DMS 273 (cell line): ENCODE results near the gene RHCE.
"Not testable (repeated sequence)": the region's sequence is repeated elsewhere in the genome, so short reads cannot be mapped to it uniquely, and the experiment has no call there.

Experiments used
- DNase-seq: peaks from one replicate; lab custom pipeline; 2025; ENCODE audit not compliant: unreplicated experiment; lab: John Stamatoyannopoulos, UW

The RHCE gene

DNA sequence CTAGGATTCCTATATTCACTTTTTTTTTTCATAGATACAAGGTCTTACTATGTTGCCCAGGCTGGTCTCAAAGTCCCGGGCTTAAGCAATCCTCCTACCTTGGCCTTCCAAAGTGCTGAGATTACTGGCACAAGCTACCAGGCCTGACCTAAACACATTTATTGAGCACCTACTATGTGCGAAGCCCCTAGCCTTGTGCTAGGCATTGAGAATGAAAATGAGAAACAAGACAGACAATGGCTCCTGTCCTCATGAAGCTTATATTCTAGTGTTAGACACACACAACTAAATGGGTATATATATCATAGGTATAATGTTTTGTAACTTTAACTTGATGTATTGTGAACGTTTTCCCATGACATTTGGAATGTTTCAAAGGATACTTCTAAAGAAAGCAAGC, 71.0 kb downstream of the RHCE start:
- DNase-seq = no peak

DNA sequence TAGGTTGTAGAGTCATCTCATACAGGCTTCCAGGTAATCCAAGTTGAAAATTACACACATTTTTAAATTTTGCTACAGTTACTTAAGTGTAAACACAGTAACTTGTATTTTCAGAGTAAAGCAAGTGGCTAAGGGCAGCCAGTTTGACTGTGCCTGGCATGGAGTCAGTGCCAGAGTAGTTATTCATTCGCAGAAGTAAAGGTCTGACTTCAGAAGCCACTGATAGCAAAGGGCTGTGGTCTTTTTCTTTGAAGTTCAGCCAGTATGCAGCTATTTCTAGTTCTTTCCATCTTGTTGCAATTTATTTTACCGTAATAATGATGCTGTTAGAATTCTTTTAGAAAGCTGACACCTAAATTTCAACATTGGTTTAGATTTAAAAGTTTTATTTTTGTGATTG, 73.1 kb downstream of the RHCE start:
- DNase-seq = no peak

DNA sequence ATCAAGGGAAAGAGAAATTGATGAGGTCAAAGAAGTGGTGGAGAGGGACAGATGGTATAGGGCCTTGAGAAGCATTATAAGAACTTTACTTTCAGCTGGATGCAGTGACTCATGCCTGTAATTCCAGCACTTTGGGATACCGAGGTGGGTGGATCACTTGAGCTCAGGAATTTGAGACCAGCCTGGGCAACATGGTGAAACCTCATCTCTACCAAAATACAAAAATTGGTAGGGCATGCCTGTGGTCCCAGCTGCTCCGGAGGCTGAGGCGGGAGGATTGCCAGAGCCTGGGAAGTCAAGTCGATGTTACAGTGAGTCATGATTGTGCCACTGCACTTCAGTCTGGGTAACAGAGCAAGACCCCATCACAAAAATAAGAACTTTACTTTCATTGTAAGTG, 76.8 kb downstream of the RHCE start:
- DNase-seq = peak; percentile 59

DNA sequence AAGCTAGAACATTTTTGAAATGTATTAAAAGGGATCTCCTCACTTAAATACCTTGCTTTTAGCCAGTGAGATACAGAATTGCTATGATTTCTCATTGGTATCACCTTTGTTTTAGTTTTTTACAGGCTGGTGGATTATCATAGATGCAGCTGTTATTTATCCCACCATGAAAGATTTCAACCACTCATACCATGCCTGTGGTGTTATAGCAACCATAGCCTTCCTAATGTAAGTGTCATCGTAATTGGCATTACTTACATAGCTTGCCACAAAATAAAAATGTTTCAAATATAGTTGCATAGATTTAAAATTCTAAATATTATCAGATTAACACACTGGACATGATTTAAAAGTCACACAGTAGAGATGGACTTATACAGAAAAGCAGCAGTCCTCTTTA, 77.8 kb downstream of the RHCE start:
- DNase-seq = no peak

DNA sequence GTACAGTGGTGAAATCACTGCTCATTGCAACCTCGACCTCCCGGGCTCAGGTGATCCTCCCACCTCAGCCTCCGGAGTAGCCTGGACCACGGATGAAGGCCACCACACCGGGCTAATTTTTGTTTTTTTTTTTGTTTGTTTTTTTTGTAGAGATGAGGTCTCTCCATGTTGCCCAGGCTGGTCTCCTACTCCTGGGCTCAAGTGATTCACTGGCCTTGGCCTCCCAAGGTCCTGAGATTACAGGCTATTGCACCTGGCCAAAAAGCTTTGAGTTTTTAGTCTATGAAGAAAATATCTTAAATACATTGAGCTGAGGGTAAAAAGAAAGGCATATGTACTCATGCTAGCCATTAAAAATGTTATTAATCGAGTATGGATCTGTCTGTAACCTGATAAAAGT, 78.9 kb downstream of the RHCE start:
- DNase-seq = no peak

DNA sequence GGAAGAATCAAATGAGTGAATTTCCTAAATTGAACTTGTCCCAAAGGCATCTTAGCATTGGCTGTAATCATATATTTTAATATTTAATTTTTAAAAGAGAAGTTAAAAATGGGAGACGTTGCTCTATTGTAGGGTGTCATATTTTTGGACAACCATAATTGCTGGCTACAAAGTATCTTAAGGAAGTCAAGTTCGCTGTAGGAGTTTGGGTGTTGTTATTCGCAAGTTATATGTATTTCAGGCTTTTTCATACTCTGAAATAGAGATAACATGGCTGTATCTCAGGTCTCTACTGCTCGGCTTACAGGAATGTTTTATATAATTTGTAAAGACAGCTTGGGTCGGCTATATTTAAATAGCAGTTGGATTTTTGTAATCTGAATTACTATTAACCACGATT, 81.6 kb downstream of the RHCE start:
- peak; percentile 47 for DNase-seq

DNA sequence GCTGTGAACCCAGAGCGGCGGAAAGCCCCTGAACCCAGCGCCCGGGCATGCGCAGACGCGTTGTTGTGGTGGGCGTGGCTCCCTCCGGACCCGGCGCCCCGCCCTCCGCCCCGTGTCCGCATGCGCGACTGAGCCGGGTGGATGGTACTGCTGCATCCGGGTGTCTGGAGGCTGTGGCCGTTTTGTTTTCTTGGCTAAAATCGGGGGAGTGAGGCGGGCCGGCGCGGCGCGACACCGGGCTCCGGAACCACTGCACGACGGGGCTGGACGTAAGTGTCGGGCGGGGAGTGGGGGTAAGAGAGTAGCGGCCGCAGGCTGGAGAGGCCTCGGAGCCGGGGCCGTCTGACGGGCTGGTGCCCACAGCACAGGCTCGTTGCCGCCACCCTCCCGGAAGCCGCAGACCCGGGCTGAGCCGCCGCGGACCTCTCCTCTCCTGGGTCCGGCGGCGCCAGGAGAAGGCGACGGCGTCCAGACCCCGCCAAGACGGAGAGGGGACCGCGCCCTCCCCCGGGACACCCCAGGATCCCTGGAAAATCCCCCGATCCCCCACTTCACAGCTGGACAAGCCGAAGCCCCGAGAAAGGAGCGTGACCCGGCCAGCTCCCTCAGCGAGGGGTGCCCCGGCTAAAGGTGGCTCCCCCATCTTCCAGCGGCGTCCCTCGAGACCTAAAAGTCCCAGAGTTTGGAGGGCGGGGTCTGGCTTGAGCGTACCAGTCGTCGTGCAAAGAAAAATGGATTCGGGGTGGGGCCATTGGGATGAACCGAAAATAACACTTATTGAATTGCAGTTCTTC, 82.2 kb downstream of the RHCE start, which contains the start of gene TMEM50A:
TSS of gene TMEM50A (plus strand) at position 147 of the 794 bp plus-strand sequence. CDS start 2,153 bp downstream, outside the sequence.
- DNase-seq = peak; percentile 93

DNA sequence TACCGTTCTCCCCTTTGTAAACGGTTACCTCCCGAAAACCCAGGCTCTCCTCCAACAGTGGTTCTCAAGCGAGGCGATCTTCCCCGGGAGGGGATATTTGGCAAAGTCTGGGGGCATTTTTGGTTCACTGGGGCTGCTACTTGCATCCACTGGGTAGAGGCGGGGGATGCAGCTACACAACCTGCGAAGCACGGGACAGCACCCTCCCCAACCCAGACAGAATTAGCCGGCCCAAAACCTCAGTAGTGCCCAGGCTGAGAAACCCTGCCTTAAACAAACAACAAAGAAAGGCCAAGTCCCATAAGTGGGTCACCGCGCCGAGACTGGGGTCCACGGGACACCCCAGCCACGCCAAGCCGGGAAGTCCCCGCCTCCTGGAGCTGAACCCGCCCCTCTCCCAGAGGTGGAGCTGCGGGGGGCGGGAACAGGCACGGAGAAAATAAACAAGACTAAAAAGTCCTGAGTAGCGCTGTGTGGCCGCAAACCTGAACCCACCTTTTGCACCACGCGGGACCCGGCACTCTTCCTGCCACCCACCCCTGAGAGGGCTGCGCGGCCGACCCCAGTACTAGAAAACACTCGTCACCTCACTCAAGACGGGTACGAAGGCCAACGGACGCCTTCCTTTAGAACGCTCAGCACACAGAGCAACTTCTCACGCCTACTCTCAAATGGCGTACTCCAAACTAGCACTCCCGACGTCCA, 83.0 kb downstream of the RHCE start:
- not testable (repeated sequence) for DNase-seq

DNA sequence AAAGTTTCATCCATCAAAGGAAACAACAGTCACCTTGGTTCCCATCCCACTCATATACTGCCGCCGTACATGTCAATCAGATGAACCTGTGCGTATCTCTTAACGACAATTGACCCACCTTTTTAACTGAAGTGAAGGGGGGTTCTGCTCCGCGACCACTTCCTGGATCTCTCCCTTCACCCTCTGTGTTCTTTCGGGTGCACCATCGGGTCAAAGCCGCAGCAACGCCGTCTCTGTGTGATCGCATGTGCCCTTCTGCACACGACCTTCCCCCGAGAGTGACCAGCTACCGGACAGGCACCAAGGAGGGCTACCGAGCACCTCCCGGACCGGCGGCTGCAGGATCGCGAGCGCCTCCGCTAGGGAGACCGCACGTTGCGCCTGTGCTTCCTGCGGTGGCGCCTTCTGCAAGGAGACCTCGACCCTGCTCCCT, 83.7 kb downstream of the RHCE start:
- peak; percentile 29 for DNase-seq

DNA sequence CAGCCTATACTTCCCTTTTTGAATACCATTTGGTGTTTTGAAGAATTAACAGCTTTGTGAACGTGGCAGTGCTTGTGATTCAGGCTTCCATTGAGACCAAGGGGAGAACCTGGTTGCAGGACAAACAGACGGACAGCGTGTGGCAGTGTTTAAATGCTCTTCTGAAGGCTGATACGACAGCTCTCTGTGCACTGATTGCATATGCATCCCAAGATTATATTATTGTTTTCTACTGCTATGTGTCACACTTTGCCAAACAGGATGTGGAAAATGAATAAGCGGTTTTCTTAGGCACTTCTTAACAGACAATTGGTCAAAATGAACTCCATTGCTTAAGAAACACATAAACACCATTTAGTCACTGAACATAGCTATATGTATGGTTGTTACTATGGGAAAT, 90.7 kb downstream of the RHCE start:
- DNase-seq = peak; percentile 15

DNA sequence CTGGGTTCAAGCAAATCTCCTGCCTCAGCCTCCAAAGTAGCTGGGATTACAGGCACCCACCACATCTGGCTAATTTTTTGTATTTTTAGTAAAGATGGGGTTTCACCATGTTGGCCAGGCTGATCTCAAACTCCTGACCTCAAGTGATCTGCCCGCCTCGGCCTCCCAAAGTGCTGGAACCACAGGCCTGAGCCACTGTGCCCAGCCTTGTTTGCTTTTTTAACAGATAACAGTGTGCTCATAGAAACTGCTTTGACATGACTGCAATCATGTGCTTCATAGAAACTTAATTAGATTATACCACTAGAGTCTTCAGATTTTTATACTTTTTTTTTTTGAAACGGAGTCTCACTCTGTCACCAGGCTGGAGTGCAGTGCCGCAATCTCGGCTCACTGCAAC, 91.3 kb downstream of the RHCE start:
- not testable (repeated sequence) for DNase-seq

DNA sequence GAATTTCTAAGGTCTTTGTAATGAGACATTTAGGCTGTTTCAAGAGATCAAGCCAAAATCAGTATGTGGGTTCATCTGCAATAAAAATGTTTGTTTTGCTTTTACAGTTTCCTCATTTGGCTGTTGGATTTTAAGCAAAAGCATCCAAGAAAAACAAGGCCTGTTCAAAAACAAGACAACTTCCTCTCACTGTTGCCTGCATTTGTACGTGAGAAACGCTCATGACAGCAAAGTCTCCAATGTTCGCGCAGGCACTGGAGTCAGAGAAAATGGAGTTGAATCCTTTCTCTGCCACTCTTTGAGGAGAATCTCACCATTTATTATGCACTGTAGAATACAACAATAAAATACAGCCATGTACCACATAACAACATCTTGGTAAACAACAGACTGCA, 91.8 kb downstream of the RHCE start:
- DNase-seq = not testable (repeated sequence)

DNA sequence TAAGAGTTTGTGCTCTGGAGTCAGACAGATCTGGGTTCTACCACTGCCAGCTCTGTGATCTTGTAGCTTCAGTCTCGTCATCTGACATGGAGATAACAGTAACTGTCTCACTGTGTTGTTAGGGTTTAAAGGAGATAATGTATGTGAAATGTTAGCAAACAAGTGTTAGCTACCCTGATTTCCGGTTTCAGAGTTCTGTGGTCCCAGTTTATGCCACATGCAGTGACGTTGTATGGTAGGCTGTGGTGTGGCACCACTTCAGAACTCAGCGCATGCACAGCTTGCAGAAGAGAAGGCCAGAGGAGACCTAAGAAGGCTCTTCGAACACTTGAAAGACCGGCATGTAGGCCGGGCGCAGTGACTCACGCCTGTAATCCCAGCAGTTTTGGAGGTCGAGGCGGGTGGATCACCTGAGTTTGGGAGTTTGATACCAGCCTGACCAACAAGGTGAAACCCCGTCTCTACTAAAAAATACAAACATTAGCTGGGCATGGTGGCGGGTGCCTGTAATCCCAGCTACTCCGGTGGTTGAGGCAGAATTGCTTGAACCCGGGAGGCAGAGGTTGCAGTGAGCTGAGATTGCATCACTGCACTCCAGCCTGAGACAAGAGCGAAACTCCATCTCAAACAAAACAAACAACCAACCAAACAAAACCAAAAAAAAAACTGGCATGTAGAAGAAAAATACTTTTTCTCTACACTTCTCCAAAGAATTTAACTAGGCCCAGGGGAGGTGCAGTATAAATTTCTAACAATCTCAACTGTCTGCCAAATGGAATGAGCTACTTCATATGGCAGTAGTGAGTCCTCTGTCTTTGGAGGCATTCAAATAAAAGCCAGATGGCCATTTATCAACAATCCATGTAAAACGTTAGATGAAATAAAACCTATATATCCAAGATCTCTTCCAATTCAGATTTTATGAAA, 92.5 kb downstream of the RHCE start:
- not testable (repeated sequence) for DNase-seq

DNA sequence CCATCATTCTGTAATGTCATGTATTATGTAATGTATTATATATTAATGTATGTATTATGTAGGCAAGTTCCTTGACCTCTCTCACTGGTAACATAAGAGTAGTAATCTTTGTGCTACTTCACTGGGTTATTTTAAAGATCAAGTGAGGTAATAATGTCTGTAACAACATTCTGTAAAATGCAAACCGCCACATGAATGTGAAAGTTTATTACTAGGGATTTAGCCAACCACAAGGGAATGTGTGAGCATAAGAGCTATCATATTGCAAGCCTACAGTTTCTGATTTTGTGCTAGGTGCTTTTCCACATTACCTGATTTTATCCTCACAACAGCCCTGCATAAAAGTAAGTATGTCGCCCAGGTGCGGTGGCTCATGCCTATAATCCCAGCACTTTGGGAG, 96.2 kb downstream of the RHCE start:
- not testable (repeated sequence) for DNase-seq

DNA sequence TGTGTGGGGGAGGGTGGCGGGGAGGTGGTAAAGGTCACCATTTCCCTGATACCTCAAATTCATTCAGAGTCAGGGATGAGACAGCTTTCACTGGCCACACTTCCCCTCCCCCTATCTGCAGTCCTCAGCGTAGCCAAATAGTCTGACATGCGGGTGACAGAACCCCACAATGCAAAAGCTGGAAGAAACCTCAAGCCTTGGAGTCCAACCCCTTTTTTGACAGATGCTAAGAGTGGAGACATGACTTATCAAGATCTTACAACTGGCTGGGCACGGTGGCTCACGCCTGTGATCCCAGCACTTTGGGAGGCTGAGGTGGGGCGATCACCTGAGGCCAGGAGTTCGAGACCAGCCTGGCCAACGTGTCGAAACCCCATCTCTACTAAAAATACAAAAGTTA, 98.5 kb downstream of the RHCE start:
- DNase-seq = not testable (repeated sequence)

DNA sequence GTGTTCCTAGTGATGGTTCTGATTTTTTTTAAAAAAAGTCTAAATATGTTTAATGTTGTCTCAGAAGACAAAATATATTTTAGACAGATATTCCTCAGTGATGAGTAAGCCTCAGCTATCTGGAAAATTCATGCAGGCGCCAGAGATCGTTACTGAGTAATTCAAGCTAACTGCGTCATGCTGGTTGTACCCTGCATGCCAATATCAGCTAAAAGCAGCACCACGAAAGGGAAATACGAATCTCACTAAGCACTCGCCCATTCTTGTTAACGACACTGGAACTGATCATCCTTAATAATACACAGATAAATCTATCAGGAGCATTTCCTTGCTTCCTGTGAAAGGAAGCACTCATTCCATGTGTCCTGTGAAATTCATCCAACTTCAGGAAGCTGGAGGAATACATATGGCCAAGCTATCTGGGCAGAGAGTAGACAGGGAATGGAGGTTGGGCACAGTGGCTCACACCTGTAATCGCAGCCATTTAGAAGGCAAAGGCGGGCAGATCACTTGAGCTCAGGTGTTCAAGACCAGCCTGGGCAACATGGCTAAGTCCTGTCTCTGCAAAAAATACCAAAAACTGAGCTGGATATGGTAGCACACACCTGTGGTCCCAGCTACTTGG, 100.2 kb downstream of the RHCE start:
- not testable (repeated sequence) for DNase-seq

DNA sequence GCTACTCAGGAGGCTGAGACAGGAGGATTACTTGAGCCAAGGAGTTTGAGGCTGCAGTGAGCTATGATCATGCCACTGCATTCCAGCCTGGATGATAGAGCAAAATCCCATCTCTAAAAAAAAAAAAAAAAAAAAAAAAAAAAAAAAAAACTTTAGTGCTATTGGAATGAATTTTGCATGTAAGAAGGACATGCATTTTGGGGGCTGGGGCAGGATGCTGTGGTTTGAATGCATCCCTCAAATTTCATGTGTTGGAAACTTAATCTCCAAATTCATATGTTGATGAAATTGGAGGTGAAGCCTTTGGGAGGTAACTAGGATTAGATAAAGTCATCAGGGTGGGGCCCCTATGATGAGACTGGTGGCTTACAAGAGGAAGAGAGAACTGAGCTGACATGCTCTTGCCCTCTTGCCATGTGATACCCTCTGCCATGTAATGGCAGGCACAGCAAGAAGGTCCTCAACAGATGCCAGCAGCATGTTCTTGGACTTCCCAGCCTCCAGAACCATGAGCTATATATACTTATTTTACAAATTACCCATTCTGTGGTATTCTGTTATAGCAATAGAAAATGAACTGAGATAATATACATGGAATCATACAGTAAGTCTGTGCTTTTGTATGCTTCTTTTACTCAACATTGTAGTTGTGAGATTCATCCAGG, 107.7 kb downstream of the RHCE start:
- not testable (repeated sequence) for DNase-seq
